GM19468 (cell line): ENCODE measurements around the gene RBM14.
"Not testable (repeated sequence)": the region's sequence is repeated elsewhere in the genome, so short reads cannot be mapped to it uniquely, and the experiment has no call there.

Experiments used
- ATAC-seq: cut with Tn5 transposase; IDR thresholded peaks from one replicate; pipeline ENCODE4 v1.9.1; 2021; ENCODE audit warnings: mild to moderate bottlenecking, moderate library complexity, moderate number of reproducible peaks; ENCODE audit not compliant: unreplicated experiment; ENCODE audit errors: extremely low read depth

Gene RBM14

GRCh38 chr11:66593650-66594049 is 22.8 kb upstream of the RBM14 start:
- no peak for ATAC-seq

- no peak for ATAC-seq
These were observed 21.1 kb upstream of the RBM14 start for GRCh38 chr11:66595245-66595904.

DNA sequence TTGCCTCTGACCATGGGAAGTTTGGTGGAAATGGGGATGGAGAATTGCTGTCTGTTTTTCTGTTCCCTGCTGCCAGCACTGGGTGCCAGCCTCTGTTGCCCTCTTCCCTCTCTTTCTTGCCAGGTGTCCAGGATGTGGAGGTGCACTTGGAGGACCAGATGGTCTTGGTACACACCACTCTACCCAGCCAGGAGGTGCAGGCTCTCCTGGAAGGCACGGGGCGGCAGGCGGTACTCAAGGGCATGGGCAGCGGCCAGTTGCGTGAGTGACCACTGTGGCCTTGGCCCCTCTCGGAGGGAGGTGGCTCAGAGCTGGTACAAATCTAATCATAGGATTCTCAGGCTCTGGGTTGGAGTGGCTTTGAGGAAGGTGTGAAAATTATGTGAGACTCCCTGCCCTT is 17.4 kb upstream of the RBM14 start:
- no peak for ATAC-seq

GRCh38 chr11:66600219-66600618 is 16.2 kb upstream of the RBM14 start:
- ATAC-seq, result no peak

GRCh38 chr11:66600631-66601233 is 15.7 kb upstream of the RBM14 start:
- ATAC-seq, result no peak

- no peak for ATAC-seq
These were observed 13.4 kb upstream of the RBM14 start for GRCh38 chr11:66603072-66603471.

DNA sequence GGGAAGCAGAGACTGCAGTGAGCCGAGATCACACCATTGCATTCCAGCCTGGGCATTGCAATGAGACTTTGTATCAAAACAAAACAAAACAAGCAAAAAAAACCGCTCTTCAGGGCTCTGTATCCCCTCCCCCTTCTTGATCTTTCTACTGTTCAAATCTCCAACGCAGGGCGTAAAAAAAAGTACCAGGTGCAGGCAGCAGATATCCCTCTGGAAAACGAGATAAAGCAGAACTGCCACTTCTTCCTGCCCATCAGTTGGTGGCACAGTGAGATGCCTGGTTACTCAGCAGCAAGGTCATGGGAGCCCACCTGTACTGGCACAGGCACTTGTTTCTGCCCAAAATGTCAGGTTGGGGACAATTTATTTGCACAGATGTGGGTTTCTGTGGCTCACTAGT is 12.3 kb upstream of the RBM14 start:
- ATAC-seq, result no peak

GRCh38 chr11:66606608-66607007 is 9.8 kb upstream of the RBM14 start:
- ATAC-seq, result not testable (repeated sequence)

DNA sequence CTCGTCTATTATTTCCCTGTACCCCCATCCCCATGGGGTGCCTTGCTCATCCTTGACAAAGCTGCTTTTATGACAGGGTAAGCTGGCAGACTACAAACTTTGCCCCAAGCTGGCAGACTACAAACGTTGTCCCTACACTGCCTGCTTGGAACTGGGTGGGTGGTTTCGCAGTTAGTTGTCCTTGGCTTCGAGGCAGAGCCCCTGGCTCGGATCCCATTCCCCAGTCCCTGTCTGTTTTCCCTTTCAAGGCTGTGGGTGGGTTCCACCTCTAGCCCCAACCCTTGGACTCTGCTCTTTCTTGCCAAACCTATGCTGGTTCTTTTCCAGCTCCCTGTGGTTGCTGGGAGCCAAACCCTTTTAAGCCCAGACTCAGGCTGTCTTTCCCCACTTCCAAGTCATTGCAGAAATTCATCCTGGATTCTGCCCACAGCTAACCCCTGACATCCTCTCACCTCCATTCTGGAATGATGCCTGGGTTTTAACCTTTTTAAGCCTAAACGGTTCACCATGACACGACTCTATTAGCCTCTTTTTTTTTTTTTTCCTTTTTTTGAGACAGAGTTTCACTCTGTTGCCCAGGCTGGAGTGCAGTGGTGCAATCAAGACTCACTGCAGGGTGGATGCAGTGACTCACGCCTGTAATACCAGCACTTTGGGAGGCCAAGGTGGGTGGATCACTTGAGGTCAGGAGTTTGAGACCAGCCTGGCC is 9.2 kb upstream of the RBM14 start:
- ATAC-seq, result no peak

GRCh38 chr11:66609721-66610617 is 6.5 kb upstream of the RBM14 start:
- ATAC-seq, result no peak

- no peak for ATAC-seq
These were observed 4.0 kb upstream of the RBM14 start for GRCh38 chr11:66612458-66612857.

DNA sequence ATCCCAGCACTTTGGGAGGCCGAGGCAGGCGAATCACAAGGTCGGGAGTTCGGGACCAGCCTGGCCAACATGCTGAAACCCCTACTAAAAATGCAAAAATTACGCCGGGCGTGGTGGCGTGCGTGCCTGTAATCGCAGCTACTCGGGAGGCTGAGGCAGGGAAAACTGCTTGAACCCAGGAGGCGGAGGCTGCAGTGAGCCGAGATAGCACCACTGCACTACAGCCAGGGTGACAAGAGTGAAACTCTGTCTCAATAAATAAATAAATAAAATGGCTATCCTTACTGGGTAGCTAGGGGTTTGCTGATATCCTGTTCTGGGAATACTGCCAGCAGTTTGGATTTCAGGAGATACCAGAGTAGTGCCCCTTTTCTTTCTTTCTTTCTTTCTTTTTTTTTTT is 2.4 kb upstream of the RBM14 start:
- no peak for ATAC-seq

- no peak for ATAC-seq
These were observed 865 bp downstream of the RBM14 start for GRCh38 chr11:66617155-66617834.

DNA sequence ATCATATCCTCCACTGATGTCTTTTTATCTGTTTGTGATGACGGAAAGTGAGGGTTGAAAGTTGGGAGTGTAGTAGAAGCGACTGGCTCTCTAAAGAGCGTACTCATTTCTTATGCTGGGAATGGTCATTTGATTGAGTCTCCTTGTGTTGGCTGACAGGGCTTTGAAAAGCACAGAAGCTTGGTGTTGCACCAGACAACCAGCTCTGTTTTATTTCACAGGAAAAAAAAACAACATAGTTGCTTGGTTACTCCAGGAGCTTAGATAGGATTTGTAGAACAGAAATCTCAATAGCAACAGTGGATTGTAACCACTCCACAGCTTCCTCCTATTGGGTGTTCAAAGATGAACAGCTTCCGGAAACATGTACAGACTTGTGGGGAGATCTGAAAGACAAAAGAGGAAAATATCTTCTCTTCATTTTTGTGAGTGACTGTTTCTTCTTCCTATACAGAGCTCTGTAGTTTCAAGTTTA is 2.7 kb downstream of the RBM14 start:
- no peak for ATAC-seq

- ATAC-seq, result no peak
These were observed 8.0 kb downstream of the RBM14 start for GRCh38 chr11:66624450-66624849.

DNA sequence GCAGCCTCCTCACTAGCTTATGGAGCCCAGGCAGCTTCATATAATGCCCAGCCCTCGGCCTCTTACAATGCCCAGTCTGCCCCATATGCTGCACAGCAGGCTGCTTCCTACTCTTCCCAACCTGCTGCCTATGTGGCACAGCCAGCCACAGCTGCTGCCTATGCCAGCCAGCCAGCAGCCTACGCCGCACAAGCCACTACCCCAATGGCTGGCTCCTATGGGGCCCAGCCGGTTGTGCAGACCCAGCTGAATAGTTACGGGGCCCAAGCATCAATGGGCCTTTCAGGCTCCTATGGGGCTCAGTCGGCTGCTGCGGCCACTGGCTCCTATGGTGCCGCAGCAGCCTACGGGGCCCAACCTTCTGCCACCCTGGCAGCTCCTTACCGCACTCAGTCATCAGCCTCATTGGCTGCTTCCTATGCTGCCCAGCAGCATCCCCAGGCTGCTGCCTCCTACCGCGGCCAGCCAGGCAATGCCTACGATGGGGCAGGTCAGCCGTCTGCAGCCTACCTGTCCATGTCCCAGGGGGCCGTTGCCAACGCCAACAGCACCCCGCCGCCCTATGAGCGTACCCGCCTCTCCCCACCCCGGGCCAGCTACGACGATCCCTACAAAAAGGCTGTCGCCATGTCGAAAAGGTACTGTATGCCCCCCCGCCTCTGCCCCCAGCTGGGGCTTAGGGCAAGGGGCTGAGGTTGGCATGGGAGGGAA is 8.8 kb downstream of the RBM14 start:
- ATAC-seq, result no peak

DNA sequence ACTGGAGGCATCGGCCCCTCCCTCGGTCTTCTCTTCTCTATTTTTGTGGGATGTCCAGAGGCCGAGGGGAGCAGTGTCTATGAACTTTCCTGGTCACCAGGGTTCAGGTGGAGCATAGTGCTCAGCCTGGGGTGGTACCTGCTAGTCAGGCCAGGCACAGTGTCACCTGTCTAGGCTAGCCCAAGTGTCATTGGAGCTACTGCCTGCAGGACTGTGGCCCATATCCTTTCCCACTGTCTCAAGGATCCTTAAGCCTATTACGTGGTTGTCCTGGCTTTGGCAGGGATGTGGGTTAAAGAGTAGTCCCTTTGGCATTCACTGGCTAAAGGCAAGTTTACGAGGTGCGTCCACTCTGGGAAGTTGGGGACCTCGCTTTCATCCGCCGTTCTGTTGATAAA is 9.3 kb downstream of the RBM14 start:
- ATAC-seq, result no peak

DNA sequence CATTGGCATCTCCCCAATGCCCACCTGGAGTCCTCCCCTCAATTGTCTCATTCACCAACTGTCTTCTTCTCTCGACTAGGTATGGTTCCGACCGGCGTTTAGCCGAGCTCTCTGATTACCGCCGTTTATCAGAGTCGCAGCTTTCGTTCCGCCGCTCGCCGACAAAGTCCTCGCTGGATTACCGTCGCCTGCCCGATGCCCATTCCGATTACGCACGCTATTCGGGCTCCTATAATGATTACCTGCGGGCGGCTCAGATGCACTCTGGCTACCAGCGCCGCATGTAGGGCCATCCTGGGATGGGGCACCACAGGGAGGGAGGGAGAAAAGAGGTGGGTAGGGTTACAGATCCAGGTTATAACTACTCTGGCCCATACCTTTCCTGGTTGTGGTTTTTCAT is 10.0 kb downstream of the RBM14 start:
- ATAC-seq, result no peak

GRCh38 chr11:66626926-66627325 is 10.5 kb downstream of the RBM14 start:
- ATAC-seq, result no peak
